NCI-H1105 treated with DMSO at 0.1 percent for 48 hours (cell line): ENCODE results near the gene SLC6A1.
"Not testable (repeated sequence)": the region's sequence is repeated elsewhere in the genome, so short reads cannot be mapped to it uniquely, and the experiment has no call there.

Source experiments
- DNase-seq: peaks from one replicate; lab custom pipeline; 2025; lab: John Stamatoyannopoulos, UW

SLC6A1 gene

GRCh38 chr3:11059799-11060115 is 67.2 kb downstream of the SLC6A1 start:
- no peak for DNase-seq

GRCh38 chr3:11060500-11061251 is 68.1 kb downstream of the SLC6A1 start:
- DNase-seq, result peak; percentile 47

DNA sequence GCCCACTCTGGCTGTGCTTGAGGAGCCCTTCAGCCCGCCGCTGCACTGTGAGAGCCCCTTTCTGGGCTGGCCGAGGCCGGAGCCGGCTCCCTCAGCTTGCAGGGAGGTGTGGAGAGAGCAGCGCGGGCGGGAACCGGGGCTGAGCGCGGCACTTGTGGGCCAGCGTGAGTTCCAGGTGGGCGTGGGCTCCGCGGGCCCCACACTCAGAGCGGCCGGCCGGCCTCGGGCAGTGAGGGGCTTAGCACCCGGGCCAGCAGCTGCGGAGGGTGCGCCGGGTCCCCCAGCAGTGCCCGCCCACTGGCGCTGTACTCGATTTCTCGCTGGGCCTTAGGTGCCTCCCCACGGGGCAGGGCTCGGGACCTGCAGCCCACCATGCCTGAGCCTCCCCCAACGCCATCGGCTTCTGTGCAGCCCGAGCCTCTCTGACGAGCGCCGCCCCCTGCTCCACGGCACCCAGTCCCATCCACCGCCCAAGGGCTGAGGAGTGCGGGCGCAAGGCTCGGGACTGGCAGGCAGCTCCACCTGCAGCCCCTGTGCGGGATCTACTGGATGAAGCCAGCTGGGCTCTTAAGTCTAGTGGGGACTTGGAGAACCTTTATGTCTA is 68.8 kb downstream of the SLC6A1 start:
- DNase-seq, result not testable (repeated sequence)

DNA sequence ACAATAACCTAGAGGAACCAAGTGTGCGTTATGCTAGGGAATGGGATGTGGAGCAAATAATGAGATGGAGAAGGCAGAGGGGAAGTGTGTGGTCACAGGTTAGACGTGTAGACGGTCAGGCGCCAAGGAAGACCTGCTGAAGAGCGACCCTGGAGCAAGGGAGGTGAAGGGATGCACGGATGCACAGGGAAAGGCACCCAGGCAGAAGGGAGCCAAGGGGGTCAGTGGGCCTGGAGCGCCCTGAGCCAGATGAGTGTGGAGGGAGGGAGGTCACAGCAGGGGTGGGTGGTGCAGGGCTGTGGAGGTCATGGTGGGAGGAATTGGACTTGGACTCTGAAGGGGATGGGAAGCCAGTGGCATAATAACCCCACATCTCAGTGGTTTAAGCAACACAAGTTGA is 70.2 kb downstream of the SLC6A1 start:
- no peak for DNase-seq

GRCh38 chr3:11071096-11071755 is 78.7 kb downstream of the SLC6A1 start:
- no peak for DNase-seq

DNA sequence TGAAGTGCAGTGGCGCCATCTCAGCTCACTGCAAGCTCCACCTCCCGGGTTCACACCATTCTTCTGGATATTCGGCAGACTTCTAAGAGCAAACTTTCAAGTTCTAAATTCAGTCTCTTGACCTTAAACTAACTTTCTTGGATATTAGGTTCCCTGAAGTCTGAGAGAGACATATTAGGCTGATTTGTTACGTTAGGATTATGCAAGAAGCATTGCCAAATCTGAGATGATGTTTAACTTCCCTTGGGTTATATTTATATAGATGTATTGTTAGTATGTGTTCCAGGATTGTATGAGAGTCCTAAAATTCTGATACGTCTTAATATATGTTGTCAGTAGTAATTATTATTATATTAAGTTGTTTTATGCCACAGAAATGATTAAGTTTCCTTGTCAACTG is 80.1 kb downstream of the SLC6A1 start:
- no peak for DNase-seq

DNA sequence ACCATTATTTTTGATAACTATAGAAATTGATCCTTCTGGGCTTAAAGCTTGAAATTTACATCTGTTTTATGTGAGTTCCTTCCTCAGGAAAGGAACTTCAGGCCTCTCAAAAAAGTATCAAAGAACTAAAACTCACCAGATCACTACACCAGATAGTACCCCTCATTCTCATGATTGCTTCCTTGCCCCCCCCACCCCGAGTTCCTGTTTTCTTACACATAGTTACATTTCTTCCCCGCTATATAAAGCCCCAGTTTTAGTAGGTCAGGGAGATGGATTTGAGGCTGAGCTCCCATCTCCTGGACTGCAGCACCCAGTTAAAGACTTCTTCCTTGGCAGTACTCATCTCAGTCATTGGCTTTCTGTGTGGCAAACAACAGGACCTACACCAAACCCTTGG is 81.5 kb downstream of the SLC6A1 start:
- DNase-seq, result no peak

DNA sequence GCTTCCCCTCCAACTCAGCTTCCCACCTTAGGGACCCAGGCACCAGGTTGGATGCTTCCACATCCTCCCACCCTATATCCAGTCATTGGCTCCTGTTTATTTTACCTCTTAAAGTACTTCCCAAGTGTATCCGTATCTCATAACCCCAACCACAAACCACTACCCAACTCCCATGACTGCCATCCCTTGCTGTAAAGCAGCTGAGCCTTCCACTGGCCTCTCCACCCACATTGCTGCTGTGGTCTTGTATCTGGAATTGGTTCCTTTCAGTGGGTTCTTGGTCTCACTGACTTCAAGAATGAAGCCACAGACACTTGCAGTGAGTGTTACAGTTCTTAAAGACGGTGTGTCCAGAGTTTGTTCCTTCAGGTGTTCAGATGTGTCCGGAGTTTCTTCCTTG is 81.9 kb downstream of the SLC6A1 start:
- no peak for DNase-seq

- DNase-seq, result not testable (repeated sequence)
Measured at GRCh38 chr3:11075122-11075521, 82.6 kb downstream of the SLC6A1 start.

DNA sequence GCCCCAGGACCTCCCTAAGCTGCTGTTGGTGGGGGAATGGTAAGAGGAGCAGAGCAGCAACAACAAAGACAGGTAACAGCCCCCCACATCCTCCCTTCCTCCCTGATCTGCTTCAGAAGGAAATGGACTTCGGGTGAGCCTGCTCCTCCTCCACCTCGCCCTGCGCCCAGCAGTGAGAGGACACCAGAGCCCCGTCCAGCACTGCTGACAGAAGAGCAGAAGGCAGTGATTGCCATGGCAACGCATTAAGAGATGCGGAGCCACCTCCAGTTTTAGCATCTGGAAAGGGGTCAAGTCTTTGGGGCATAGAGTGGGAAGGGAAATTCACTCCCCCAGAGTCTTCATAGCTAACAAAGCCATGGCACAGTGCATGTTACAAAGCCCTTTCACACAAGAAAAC is 84.2 kb downstream of the SLC6A1 start:
- DNase-seq, result no peak

GRCh38 chr3:11077466-11077865 is 84.9 kb downstream of the SLC6A1 start:
- no peak for DNase-seq

GRCh38 chr3:11078826-11079515 is 86.4 kb downstream of the SLC6A1 start:
- DNase-seq, result no peak

DNA sequence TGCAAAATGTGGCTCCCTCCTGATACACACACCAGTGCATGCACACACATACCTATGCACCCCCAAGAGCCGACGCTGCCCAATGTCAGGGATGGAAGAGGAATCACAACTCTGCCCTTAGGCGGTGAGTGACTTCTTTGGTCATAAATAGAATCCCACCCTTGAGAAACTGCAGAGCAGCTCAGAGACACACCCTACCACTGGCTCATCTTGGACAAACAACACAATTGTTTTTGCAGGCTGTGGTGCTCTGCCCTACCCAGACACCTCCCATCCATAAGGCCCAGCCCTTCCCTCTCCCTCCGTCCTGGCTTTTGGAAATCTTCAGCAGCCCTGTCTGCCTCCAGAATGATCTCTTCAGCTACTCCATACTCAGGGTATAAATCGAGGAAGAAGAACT is 87.9 kb downstream of the SLC6A1 start:
- no peak for DNase-seq

DNA sequence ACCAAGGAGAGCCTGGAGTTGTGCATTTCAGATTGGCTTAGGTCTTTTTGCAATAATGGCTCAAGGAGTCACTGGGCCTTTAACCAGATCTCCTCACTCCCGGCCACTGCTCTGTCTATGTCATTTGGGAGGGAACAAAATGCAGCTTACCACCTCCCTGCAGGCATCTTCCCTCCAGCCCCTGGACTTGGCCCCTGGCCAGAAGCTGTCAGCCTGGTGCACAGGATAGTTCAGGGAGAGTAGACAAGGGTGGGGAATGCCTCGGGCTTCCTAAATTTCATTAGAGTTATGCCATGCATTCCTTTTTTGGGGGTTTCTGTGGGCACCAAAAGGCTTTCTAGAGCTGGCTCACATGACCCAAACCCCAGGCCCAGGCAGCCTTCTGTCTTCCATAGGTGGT is 91.5 kb downstream of the SLC6A1 start:
- no peak for DNase-seq

DNA sequence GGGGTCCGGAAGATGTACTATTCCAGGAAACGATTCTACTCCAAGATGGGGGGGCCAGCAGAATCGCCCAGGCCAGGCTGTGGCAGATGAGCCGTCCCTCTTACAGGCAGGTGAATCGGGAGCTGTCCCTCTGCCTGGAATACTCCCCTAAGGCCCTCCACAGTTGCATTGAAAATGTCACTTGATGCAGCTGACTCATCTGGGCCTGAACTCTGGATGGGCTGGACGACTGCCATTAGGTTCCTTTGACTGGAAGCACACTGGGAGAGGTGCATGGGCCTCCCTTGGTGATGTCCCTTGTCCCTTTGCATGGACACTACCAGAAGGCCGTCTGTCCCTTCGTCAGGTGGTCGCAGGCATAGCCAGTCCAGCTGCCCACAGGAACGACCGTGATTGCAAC is 92.1 kb downstream of the SLC6A1 start:
- DNase-seq, result no peak

- DNase-seq, result no peak
Measured at GRCh38 chr3:11085093-11085840, 92.7 kb downstream of the SLC6A1 start.

DNA sequence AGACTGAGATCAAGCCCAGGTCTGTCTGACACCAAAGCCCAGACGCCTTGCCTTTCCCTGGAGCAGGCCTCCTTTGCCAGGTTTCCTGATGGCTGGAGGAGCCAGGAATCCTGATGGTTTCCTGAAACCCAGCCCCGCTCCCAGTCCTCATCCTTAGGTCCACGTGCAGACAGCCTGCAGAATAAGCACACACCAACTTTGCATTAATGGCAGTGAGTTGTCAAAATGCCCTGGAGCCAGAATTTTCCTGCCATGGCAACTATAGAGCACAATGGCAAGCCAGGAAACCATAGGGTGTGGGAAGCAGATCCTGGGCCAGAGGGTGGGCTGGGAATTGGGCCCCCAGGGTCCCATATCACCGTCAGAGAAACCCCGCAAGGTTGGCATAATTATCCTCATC is 94.3 kb downstream of the SLC6A1 start:
- DNase-seq, result no peak

- DNase-seq, result no peak
Measured at GRCh38 chr3:11088066-11088465, 95.5 kb downstream of the SLC6A1 start.

- no peak for DNase-seq
Measured at GRCh38 chr3:11088831-11089230, 96.3 kb downstream of the SLC6A1 start.
